HEK293T (cell line): ENCODE data around the gene WDR90.

Experiments used
- CTCF ChIA-PET: fragments of 350-600 bp; formaldehyde crosslinking; extraction: SDS; loops from one replicate; lab custom pipeline; 2021; ENCODE audit warnings: antibody characterized with exemption, inconsistent platforms; lab: Yijun Ruan, JAX
- POLR2A ChIA-PET: fragments of 350-600 bp; formaldehyde crosslinking; extraction: SDS; loops from one replicate; lab custom pipeline; 2020; ENCODE audit warnings: antibody characterized with exemption, inconsistent platforms; lab: Yijun Ruan, JAX
- DNase-seq: peaks from one replicate; pipeline ENCODE4 v3.0.0; 2012; ENCODE audit warnings: mixed read lengths; ENCODE audit errors: extremely low spot score
- ARNT ChIP-seq: fragments of 450-650 bp; IDR thresholded peaks from 2 replicates; pipeline ENCODE4 v1.6.1; 2017; ENCODE audit warnings: mild to moderate bottlenecking
- BHLHE40 ChIP-seq: fragments of 450-650 bp; IDR thresholded peaks from 2 replicates; pipeline ENCODE4 v1.6.1; 2016; ENCODE audit warnings: mild to moderate bottlenecking, moderate library complexity, borderline replicate concordance
- CTBP1 ChIP-seq: fragments of 450-650 bp; IDR thresholded peaks from 2 replicates; pipeline ENCODE4 v1.6.1; 2016; ENCODE audit warnings: borderline replicate concordance
- ELF4 ChIP-seq: fragments of 450-650 bp; IDR thresholded peaks from 2 replicates; pipeline ENCODE4 v1.6.1; 2017; ENCODE audit warnings: antibody characterized with exemption
- FOXA1 ChIP-seq: fragments of 450-650 bp; IDR thresholded peaks from 2 replicates; pipeline ENCODE4 v1.6.1; 2016; ENCODE audit warnings: mild to moderate bottlenecking
- FOXK2 ChIP-seq: fragments of 450-650 bp; IDR thresholded peaks from 2 replicates; pipeline ENCODE4 v1.6.1; 2016; ENCODE audit warnings: mild to moderate bottlenecking
- FOXM1 ChIP-seq: fragments of 450-650 bp; IDR thresholded peaks from 2 replicates; pipeline ENCODE4 v1.6.1; 2017; ENCODE audit warnings: mild to moderate bottlenecking, borderline replicate concordance
- HDGF ChIP-seq: fragments of 450-650 bp; IDR thresholded peaks from 2 replicates; pipeline ENCODE4 v1.6.1; 2017; ENCODE audit warnings: antibody characterized with exemption, borderline replicate concordance
- L3MBTL2 ChIP-seq: fragments of 450-650 bp; conservative IDR thresholded peaks from 2 replicates; pipeline ENCODE4 v1.6.1; 2016; ENCODE audit warnings: mild to moderate bottlenecking
- LEF1 ChIP-seq: fragments of 450-650 bp; IDR thresholded peaks from 2 replicates; pipeline ENCODE4 v1.6.1; 2017; ENCODE audit warnings: mild to moderate bottlenecking, borderline replicate concordance
- NFRKB ChIP-seq: fragments of 450-650 bp; IDR thresholded peaks from 2 replicates; pipeline ENCODE4 v1.6.1; 2016; ENCODE audit warnings: mild to moderate bottlenecking, moderate library complexity
- PKNOX1 ChIP-seq: fragments of 450-650 bp; IDR thresholded peaks from 2 replicates; pipeline ENCODE4 v1.6.1; 2016
- SP1 ChIP-seq: fragments of 450-650 bp; IDR thresholded peaks from 2 replicates; pipeline ENCODE4 v1.6.1; 2017
- SUZ12 ChIP-seq: fragments of 450-650 bp; IDR thresholded peaks from 2 replicates; pipeline ENCODE4 v1.6.1; 2016; ENCODE audit warnings: mild to moderate bottlenecking
- TARDBP ChIP-seq: fragments of 450-650 bp; IDR thresholded peaks from 2 replicates; pipeline ENCODE4 v1.6.1; 2016
- ZNF384 ChIP-seq: fragments of 450-650 bp; IDR thresholded peaks from 2 replicates; pipeline ENCODE4 v1.6.1; 2016

WDR90 gene

DNA sequence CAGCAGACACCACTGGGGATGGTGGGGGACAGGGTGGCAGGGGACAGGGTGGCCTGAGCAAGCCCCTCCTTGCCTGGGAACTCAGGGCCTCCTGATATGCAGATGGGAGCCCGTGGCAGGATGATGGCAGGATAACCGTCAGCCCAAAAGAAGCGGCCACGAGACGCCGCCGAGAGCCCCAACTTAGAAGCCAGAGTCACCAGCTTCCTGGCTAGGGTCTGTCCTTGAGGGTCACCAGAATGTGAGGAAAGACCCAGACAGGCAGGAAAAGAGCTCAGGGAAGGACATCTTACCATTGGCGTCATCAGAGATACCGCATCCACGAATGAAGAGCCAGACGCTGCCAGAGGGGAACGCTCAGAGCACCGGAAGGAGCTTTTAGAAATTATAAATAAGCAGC lies 39.8 kb upstream of the WDR90 start:
- TF ChIP-seq NFRKB (no peak), LEF1 (no peak), ZNF384 (no peak), HDGF (no peak), FOXM1 (no peak), TARDBP (no peak), SP1 (no peak), PKNOX1 (no peak), ELF4 (no peak), FOXK2 (no peak), CTBP1 (no peak), BHLHE40 (no peak)
- ChIA-PET CTCF (interaction anchor here (1.6 kb wide), 1 partner anchor 12 kb away, joined by 6 read pairs; no protein-coding TSS in a partner anchor), POLR2A (interaction anchor here (1.6 kb wide), 1 partner anchor 27 kb away, joined by 6 read pairs; the partner anchor contains the start of gene METTL26)
- no peak for DNase-seq

- POLR2A ChIA-PET = interaction anchor here (1.6 kb wide), 1 partner anchor 26 kb away, joined by 6 read pairs; the partner anchor contains the start of gene METTL26
- no peak for DNase-seq
- no peak for TF ChIP-seq FOXK2
- TF ChIP-seq FOXA1 = no peak
- no peak for TF ChIP-seq SP1
- CTCF ChIA-PET = interaction anchor here (1.6 kb wide), 1 partner anchor 12 kb away, joined by 6 read pairs; no protein-coding TSS in a partner anchor
Observed at GRCh38 chr16:609984-610383, 39.2 kb upstream of the WDR90 start.

GRCh38 chr16:610513-611381 lies 38.4 kb upstream of the WDR90 start:
- DNase-seq = peak; percentile 80
- ChIA-PET POLR2A (interaction anchor here (1.6 kb wide), 1 partner anchor 26 kb away, joined by 6 read pairs; the partner anchor contains the start of gene METTL26), CTCF (interaction anchor here (0.5 to 1.6 kb wide), 3 partner anchors 11 to 166 kb away, joined by 3 to 6 read pairs (median 3); no protein-coding TSS in a partner anchor)
- TF ChIP-seq CTBP1 (no peak), NFRKB (no peak), PKNOX1 (no peak), TARDBP (no peak), ARNT (no peak), BHLHE40 (no peak), FOXA1 (no peak), LEF1 (no peak), L3MBTL2 (no peak), SUZ12 (no peak), ELF4 (no peak), HDGF (no peak), FOXM1 (no peak), FOXK2 (no peak), SP1 (no peak), ZNF384 (no peak)

DNA sequence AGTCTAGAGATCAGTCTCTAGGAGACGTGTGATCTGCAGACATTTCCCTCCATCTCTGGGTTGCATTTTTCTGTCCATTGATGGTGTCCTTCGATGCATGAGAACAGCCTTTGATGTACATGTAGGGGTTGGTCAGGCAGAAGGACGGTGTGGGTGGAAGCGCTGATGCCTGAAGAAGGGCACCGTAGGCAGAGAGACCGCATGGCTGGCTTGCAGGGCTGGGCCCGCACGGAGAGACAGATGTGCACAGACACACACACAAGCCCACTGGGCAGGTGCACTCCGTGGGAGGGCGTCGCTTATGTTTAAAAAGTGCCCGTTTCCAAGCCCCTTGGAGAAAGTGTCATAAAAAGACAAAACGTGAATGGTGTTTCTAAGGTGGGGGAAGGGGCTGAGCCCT lies 34.0 kb upstream of the WDR90 start:
- DNase-seq = no peak
- TF ChIP-seq FOXK2 = no peak
- no peak for TF ChIP-seq FOXM1
- TF ChIP-seq PKNOX1 = no peak
- TF ChIP-seq BHLHE40 = no peak
- CTCF ChIA-PET = no interaction called here
- POLR2A ChIA-PET = no interaction called here

- ChIA-PET CTCF (no interaction called here), POLR2A (no interaction called here)
- DNase-seq = no peak
- TF ChIP-seq TARDBP (no peak), FOXM1 (no peak), ELF4 (no peak), ARNT (no peak), CTBP1 (no peak), SUZ12 (no peak), FOXA1 (no peak), NFRKB (no peak), BHLHE40 (no peak), L3MBTL2 (no peak), ZNF384 (no peak), LEF1 (no peak)
Observed at GRCh38 chr16:616733-617586, 32.2 kb upstream of the WDR90 start.

GRCh38 chr16:617855-618254 lies 31.3 kb upstream of the WDR90 start:
- DNase-seq = no peak
- ChIA-PET POLR2A (no interaction called here), CTCF (no interaction called here)
- TF ChIP-seq LEF1 = no peak
- TF ChIP-seq FOXM1 = no peak
- no peak for TF ChIP-seq ARNT
- TF ChIP-seq SUZ12 = no peak
- no peak for TF ChIP-seq HDGF
- TF ChIP-seq L3MBTL2 = no peak
- TF ChIP-seq CTBP1 = no peak
- no peak for TF ChIP-seq ZNF384
- TF ChIP-seq TARDBP = no peak
- no peak for TF ChIP-seq SP1
- no peak for TF ChIP-seq FOXA1
- TF ChIP-seq ELF4 = no peak
- no peak for TF ChIP-seq PKNOX1
- TF ChIP-seq BHLHE40 = no peak
- no peak for TF ChIP-seq FOXK2
- TF ChIP-seq NFRKB = no peak
